Measurements from ENCODE around the gene WEE1. TPM values are rescaled to one million over a fixed set of nuclear protein-coding genes. Genes with fewer than 3 reads are reported as not detected.

Gene WEE1
- 10 to 100 TPM; 46.9 to 51.2 TPM for total RNA-seq

- peak; percentile 93 for ATAC-seq (replicated peaks)
- H3K4me3 Mint-ChIP-seq, result peak within 1 kb of the TSS; percentile 87
- peaks cover 39% of the 10 kb centered on the region for H3K36me3 Mint-ChIP-seq (ENCODE audit: low read depth)
- no peaks in the 10 kb centered on the region for H3K27me3 Mint-ChIP-seq
- no peaks in the 10 kb centered on the region for H3K9me3 Mint-ChIP-seq
- H3K27ac Mint-ChIP-seq, result peak within 1 kb of the TSS; percentile 79
- peaks cover 28% of the 10 kb centered on the region for H3K4me1 Mint-ChIP-seq
Measured at GRCh38 chr11:9573052-9573774, at the start of gene WEE1. Gene WEE1 (plus strand): TSS chr11:9573670. CDS start chr11:9573934, 264 bp downstream.

DNA sequence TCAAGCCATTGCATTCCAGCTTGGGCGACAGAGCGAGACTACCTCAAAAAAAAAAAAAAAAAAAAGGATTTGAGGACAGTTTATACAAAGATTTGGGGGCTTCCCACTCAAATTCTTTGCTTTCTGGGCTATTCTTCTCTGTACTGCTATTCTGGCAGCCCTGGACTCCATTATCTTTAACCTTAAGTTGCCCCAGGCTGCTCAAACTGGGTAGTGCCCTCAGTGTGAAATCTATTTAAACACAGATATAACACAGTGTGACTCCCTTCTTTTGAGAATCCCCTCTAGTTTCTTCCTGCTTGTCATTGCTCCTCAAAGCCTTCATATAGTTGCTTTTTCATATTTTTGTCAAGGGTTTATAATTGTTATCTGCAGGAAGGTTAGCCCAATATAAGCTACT lies 49.5 kb upstream of the WEE1 start:
- no peak overlapping the region for H3K4me3 Mint-ChIP-seq
- no peak for ATAC-seq (replicated peaks)
- no peaks in the 10 kb centered on the region for H3K9me3 Mint-ChIP-seq
- no peaks in the 10 kb centered on the region for H3K27me3 Mint-ChIP-seq
- H3K27ac Mint-ChIP-seq, result no peak overlapping the region
- peaks cover 87% of the 10 kb centered on the region for H3K36me3 Mint-ChIP-seq (ENCODE audit: low read depth)
- no peaks in the 10 kb centered on the region for H3K4me1 Mint-ChIP-seq

DNA sequence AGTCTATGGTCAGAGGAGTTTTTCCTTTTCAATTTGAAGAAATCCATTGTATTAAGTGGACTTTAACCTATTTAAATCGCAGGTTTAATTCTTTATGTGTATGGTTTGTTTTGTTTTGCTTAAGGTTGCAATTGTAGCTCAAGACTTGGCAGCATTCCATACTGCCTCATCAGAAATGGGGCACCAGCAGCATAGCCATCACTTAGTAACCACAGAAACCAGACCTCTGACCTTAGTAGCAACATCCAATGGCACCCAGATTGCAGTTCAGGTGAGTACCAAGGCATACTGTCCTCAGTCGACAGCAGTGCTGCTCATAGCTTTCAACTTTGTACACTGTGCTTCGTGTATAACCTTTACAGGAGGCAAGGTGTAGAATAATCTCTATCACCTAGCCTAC lies 48.4 kb upstream of the WEE1 start:
- H3K9me3 Mint-ChIP-seq, result no peaks in the 10 kb centered on the region
- peaks cover 84% of the 10 kb centered on the region for H3K36me3 Mint-ChIP-seq (ENCODE audit: low read depth)
- no peak overlapping the region for H3K27ac Mint-ChIP-seq
- no peaks in the 10 kb centered on the region for H3K27me3 Mint-ChIP-seq
- no peak overlapping the region for H3K4me3 Mint-ChIP-seq
- H3K4me1 Mint-ChIP-seq, result no peaks in the 10 kb centered on the region
- ATAC-seq (replicated peaks), result no peak

DNA sequence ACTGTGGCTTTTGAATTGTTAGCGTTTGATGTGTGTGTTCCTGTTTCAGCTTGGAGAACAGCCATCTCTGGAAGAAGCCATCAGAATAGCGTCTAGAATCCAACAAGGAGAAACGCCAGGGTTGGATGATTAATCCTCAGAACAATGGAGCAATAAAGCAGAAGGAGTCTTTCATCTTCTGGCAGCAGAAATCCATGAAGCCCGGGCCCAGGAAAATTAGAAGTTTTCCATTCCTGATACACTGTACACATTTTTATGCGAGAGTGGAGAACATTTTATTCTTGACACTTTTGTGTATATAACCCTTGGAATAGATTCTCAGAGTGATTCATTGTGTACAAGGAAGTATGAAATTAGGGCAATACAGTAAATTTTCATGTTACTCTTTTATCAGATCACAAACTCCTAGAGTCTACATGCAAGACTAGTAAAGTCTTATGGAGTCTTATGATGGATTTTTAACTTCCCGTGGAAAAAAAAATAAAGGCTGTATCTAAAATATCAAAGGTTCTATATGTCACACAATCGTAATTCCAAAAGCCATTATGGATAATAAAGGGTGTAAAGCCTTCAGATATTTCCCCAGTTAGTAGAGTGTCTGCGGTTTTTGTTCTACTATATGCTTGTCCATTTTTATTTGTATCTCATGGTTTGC lies 45.9 kb upstream of the WEE1 start:
- no peak for ATAC-seq (replicated peaks)
- Mint-ChIP-seq H3K4me3 (no peak overlapping the region), H3K4me1 (no peaks in the 10 kb centered on the region), H3K27me3 (no peaks in the 10 kb centered on the region), H3K27ac (no peak overlapping the region), H3K36me3 (ENCODE audit: low read depth) (peaks cover 65% of the 10 kb centered on the region), H3K9me3 (no peaks in the 10 kb centered on the region)

GRCh38 chr11:9528136-9528501 lies 45.4 kb upstream of the WEE1 start:
- Mint-ChIP-seq H3K36me3 (ENCODE audit: low read depth) (peaks cover 60% of the 10 kb centered on the region), H3K27ac (no peak overlapping the region)

GRCh38 chr11:9528573-9529333 lies 44.7 kb upstream of the WEE1 start:
- Mint-ChIP-seq H3K27me3 (no peaks in the 10 kb centered on the region), H3K36me3 (ENCODE audit: low read depth) (peaks cover 56% of the 10 kb centered on the region), H3K9me3 (no peaks in the 10 kb centered on the region), H3K27ac (no peak overlapping the region), H3K4me1 (no peaks in the 10 kb centered on the region), H3K4me3 (no peak overlapping the region)
- ATAC-seq (replicated peaks), result no peak

More at GRCh38 chr11:9528136-9528501, 45.4 kb upstream of the WEE1 start:
- no peaks in the 10 kb centered on the region for H3K27me3 Mint-ChIP-seq
- H3K4me1 Mint-ChIP-seq, result no peaks in the 10 kb centered on the region
- H3K9me3 Mint-ChIP-seq, result no peaks in the 10 kb centered on the region
- ATAC-seq (replicated peaks), result no peak
- H3K4me3 Mint-ChIP-seq, result no peak overlapping the region

DNA sequence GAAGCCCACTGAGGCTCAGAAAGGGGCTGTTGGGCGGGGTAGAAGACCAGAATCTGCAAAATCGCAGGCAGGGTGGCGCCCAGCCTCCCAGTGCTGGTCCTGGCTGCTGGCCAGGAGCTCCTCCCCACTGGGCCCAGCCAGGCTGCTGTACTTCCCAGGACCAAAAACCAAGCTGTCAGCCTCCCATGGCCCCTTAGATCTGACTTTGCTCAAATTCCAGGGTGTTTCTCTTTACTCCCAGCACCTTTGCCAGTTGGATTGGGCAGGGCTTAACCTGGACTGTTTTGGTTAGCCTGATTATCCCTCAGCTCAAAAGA lies 44.2 kb upstream of the WEE1 start:
- Mint-ChIP-seq H3K4me3 (no peak overlapping the region), H3K36me3 (ENCODE audit: low read depth) (peaks cover 52% of the 10 kb centered on the region), H3K9me3 (no peaks in the 10 kb centered on the region), H3K27me3 (no peaks in the 10 kb centered on the region), H3K4me1 (no peaks in the 10 kb centered on the region), H3K27ac (no peak overlapping the region)
- no peak for ATAC-seq (replicated peaks)

GRCh38 chr11:9530020-9530621 lies 43.3 kb upstream of the WEE1 start:
- H3K27ac Mint-ChIP-seq, result no peak overlapping the region
- H3K4me3 Mint-ChIP-seq, result no peak overlapping the region
- no peaks in the 10 kb centered on the region for H3K27me3 Mint-ChIP-seq
- H3K9me3 Mint-ChIP-seq, result no peaks in the 10 kb centered on the region
- ATAC-seq (replicated peaks), result no peak
- H3K4me1 Mint-ChIP-seq, result no peaks in the 10 kb centered on the region
- peaks cover 43% of the 10 kb centered on the region for H3K36me3 Mint-ChIP-seq (ENCODE audit: low read depth)

DNA sequence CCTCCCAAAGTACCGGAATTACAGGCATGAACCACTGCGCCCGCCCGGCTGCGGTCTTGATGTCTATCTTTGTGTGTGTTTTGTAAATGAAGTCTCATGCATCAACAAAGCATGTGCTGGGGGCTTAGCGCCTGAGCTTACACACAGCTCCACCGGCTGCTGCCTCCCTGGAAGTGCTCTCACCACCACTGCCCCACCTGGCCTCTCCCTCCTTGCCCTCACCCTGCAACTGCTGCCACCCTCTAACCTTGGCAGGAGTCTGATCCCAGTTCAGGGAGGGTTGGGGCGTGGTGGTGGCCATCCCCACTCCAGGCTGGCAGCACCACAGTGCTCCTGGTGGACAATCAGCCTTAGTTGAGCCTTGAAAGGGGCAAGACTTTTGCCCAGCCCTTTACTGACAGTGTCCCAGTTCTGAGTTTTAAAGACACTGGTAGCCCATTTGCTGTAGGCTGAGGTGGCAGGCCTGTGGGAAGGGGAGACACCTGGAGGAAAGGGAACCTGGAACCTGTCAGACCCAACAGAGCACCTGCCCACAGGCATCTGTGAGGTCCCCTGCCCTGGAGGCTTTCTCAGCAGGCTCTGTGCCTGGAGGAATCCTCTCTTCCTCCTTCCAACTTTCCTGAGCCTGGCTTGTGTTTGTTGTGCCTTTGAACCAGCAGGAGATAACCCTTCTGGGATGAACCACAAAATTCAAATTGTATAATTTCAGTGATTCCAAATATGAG lies 42.4 kb upstream of the WEE1 start:
- Mint-ChIP-seq H3K9me3 (no peaks in the 10 kb centered on the region), H3K36me3 (ENCODE audit: low read depth) (peaks cover 34% of the 10 kb centered on the region), H3K27me3 (no peaks in the 10 kb centered on the region), H3K27ac (peak overlapping the region; percentile 38), H3K4me3 (no peak overlapping the region), H3K4me1 (no peaks in the 10 kb centered on the region)
- no peak for ATAC-seq (replicated peaks)

- Mint-ChIP-seq H3K9me3 (no peaks in the 10 kb centered on the region), H3K4me1 (no peaks in the 10 kb centered on the region), H3K27ac (no peak overlapping the region), H3K27me3 (no peaks in the 10 kb centered on the region), H3K36me3 (ENCODE audit: low read depth) (peaks cover 14% of the 10 kb centered on the region), H3K4me3 (no peak overlapping the region)
- ATAC-seq (replicated peaks), result no peak
Measured at GRCh38 chr11:9533058-9533457, 40.4 kb upstream of the WEE1 start.

DNA sequence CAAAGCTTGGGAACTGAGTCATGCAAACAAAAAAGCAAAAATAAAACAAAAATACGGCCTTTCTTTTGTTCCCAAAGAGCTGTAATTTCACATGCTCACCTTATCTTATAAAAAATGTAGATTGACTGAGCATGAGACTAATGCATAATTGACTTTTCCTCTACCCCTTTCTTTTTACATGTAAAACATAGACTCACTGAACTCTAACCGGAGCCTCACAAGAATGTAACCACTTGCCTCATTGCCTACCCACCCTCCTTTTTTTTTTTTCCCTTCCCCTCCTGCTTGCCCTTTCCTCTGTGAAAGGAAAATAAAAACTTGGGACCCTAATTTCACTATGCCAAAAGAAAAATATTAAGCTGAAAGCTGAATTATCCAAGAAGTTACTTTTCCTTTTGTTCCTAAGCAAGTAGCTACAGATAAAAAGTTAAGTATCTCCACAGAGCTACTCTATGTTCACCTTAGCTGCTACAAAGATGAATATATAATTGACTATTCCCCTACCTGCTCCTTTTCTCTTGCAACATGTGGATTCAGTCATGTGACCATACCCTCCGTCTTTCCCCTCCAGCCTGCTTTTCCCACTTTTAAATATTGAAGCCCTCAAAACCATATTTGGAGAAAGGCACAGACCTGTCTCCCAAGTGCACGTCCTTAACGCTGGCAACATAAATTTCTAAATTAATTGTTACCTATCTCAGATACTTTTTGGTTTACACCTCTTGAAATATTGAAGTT lies 39.6 kb upstream of the WEE1 start:
- H3K9me3 Mint-ChIP-seq, result no peaks in the 10 kb centered on the region
- peak overlapping the region; percentile 47 for H3K27ac Mint-ChIP-seq
- peaks cover 7% of the 10 kb centered on the region for H3K36me3 Mint-ChIP-seq (ENCODE audit: low read depth)
- H3K4me3 Mint-ChIP-seq, result no peak overlapping the region
- no peaks in the 10 kb centered on the region for H3K27me3 Mint-ChIP-seq
- no peak for ATAC-seq (replicated peaks)
- no peaks in the 10 kb centered on the region for H3K4me1 Mint-ChIP-seq

GRCh38 chr11:9535189-9535781 lies 38.2 kb upstream of the WEE1 start:
- no peaks in the 10 kb centered on the region for H3K9me3 Mint-ChIP-seq
- ATAC-seq (replicated peaks), result peak; percentile 87
- H3K36me3 Mint-ChIP-seq (ENCODE audit: low read depth), result no peaks in the 10 kb centered on the region
- no peak overlapping the region for H3K4me3 Mint-ChIP-seq
- H3K27ac Mint-ChIP-seq, result no peak overlapping the region
- H3K4me1 Mint-ChIP-seq, result no peaks in the 10 kb centered on the region
- no peaks in the 10 kb centered on the region for H3K27me3 Mint-ChIP-seq

DNA sequence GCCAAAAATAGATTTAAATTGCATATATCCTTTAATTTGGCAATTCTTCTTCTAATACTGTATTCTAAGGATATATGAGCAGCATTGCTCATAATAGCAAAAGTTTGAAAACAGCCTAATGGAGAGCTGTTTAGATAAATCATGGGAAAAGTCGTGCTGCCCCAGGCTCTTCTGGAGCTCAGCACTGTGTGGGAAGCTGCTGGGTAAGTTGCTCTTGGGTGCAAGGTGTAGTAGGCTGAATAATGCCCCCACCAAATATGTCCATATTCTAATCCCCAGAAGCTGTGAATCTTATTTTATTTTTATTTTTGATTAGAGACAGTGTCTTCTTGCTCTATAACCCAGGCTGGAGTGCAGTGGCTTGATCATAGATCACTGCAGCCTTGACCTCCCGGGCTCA lies 34.9 kb upstream of the WEE1 start:
- H3K4me1 Mint-ChIP-seq, result no peaks in the 10 kb centered on the region
- no peak overlapping the region for H3K4me3 Mint-ChIP-seq
- ATAC-seq (replicated peaks), result no peak
- H3K27me3 Mint-ChIP-seq, result no peaks in the 10 kb centered on the region
- H3K36me3 Mint-ChIP-seq (ENCODE audit: low read depth), result no peaks in the 10 kb centered on the region
- no peak overlapping the region for H3K27ac Mint-ChIP-seq
- no peaks in the 10 kb centered on the region for H3K9me3 Mint-ChIP-seq

Measured in activated T-helper 17 cell treated with anti-CD3 and anti-CD28 coated beads, Interleukin-2, amount 50 U/mL, for 72 hours (primary cell).